Transverse colon (tissue), 4 donors: ENCODE data around the gene TCP11. TPM values are rescaled to one million over a fixed set of nuclear protein-coding genes. Genes with fewer than 3 reads are reported as not detected.

Experiments
- DNase-seq: peaks from one replicate; pipeline ENCODE4 v3.0.0-alpha.2; 2019
- H3K27ac ChIP-seq, 4 donors: fragments of 200-600 bp; sonication (generic); 2 replicates each; pipeline ENCODE4 v1.5.1; 2016 to 2018; ENCODE audit warnings: inconsistent platforms in 4 of 4
- H3K27me3 ChIP-seq: fragments of 200-600 bp; sonication (generic); 2 replicates; pipeline ENCODE4 v1.5.1; 2017; ENCODE audit warnings: inconsistent platforms
- H3K36me3 ChIP-seq, 4 donors: fragments of 200-600 bp; sonication (generic); 2 replicates each; pipeline ENCODE4 v1.5.1; 2017 to 2019; ENCODE audit warnings: inconsistent platforms in 4 of 4
- H3K4me1 ChIP-seq, 4 donors: fragments of 200-600 bp; sonication (generic); 2 replicates each; pipeline ENCODE4 v1.5.1; 2017 to 2020; ENCODE audit warnings: inconsistent platforms in 4 of 4
- H3K4me3 ChIP-seq, 4 donors: fragments of 200-600 bp; sonication (generic); 1 replicate in 1 of 4; 2 replicates in 3 of 4; pipeline versions ENCODE4 v1.5.1 to v1.6.1; 2017 to 2019; ENCODE audit warnings: inconsistent platforms in 4 of 4
- H3K9me3 ChIP-seq, 2 donors: fragments of 200-600 bp; sonication (generic); 2 replicates each; pipeline ENCODE4 v1.5.1; 2017 to 2019; ENCODE audit warnings: inconsistent platforms in 2 of 2
- EP300 ChIP-seq: sonication (generic); formaldehyde crosslinking; IDR thresholded peaks from one replicate; pipeline ENCODE4 v1.6.1; 2017; ENCODE audit warnings: antibody characterized with exemption, low read depth
- POLR2A ChIP-seq: fragments of 450-650 bp; IDR thresholded peaks from one replicate; pipeline ENCODE4 v1.6.1; 2016; ENCODE audit warnings: antibody characterized with exemption, mild to moderate bottlenecking, moderate library complexity
- POLR2AphosphoS5 ChIP-seq, 3 donors: sonication (generic); formaldehyde crosslinking; IDR thresholded peaks; one replicate each; pipeline ENCODE4 v1.6.1; 2016; ENCODE audit warnings: antibody characterized with exemption in 3 of 3
- WGBS, 2 donors: methylation state at CpG; one replicate each; pipeline ENCODE4 v1.1.5; 2018; ENCODE audit warnings: low coverage in 1 of 2; 5-methylcytosine and 5-hydroxymethylcytosine counted together
- in situ Hi-C, 4 donors: fragments of 200-750 bp; cut with MboI; loops; one replicate each; pipeline versions ENCODE4 v1.15.0 to v1.15.1; 2017; ENCODE audit warnings: low sequenced_read_pairs in 3 of 4, low pct_ligation_motif_present in 1 of 4, low pct_unique_long_range_greater_than_20kb in 1 of 4
- intact Hi-C: fragments of 100-400 bp; cut with DNase I; formaldehyde crosslinking; loops from one replicate; pipeline ENCODE4 v1.15.1; 2023; ENCODE audit warnings: low total_unique reads
- total RNA-seq, 4 donors: library from RNA; depleted of rRNA; stranded (reverse); fragments of >200 nt; gene quantifications; one replicate each; pipeline ENCODE4 v1.1.0, GENCODE V29; 2016
- TF ChIP-seq, protein P1 (sequence below), 5 experiments: fragments of 200-600 bp in 3 of 5; fragments of 450-650 bp in 2 of 5; sonication (generic) in 3 of 5; IDR thresholded peaks; 1 replicate in 2 of 5; 2 replicates in 3 of 5; pipeline ENCODE4 v1.5.1; 2016 to 2017; ENCODE audit warnings: antibody characterized with exemption in 5 of 5, inconsistent platforms in 3 of 5, mild to moderate bottlenecking in 2 of 5, moderate library complexity in 1 of 5

Gene TCP11
- total RNA-seq, 4 donors from 2014 or later, result 0.96 TPM; not detected in 3

DNA sequence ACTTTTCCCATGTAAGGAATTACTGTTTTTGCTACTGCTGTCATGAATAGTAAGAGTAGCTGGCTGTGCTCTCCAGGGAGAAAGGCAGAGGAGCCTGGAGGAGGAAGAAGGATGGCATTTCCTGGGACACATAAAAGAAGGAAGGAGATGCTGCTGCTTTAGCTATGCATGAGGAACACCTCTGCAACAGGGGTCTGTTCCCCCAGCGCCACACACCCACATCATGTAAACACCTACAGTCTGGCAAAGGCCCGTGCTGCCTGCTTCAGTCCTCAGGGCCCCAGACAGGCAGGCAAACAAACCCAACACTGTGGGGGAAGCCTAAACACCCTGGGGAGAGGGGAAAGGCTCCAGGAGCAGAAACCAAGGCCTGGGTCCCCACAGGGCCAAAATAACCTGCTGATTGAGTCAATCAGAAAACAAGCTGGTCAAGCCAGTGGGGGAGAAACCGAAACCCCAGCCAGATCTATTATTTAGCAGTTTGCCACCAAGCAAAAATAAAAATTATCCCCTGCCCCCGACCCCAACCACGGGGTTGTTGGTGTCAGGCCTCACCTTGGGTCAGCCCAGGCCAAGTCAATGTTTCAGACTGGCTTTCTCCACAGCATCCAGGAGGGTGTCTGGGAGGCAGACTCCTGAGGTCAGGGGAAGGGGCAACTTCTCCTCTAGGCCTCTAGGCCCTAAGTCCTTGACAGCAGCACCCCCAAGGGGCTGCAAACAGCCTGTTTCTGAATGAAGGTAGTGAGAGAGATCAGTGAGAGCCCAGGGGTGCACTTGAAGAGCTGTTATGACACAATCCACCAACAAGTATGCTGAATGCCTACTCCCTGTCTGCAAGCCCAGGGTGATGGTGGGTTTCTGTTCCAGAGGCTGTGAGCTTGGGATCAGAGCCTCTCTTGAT is 38.0 kb upstream of the TCP11 start:
- intact Hi-C loops (no loop called here), in situ Hi-C loops (no loop called here)
- Histone ChIP-seq H3K36me3 (no peaks in the 10 kb centered on the region), H3K4me3 (no peak overlapping the region), H3K9me3 (no peaks in the 10 kb centered on the region), H3K27ac (no peak overlapping the region), H3K4me1 (peaks cover 5 to 14% (median 9%) of the 10 kb centered on the region in 4 donors), H3K27me3 (no peaks in the 10 kb centered on the region)
- no peak for DNase-seq
- WGBS, 2 donors, result 73% methylated on average over 5 of the region's 5 CpGs; no CpG with 5 or more reads in 1 of the 2 donors
- no peak for TF ChIP-seq EP300
- TF ChIP-seq POLR2AphosphoS5 (IDR thresholded peaks at IDR 0.05), result no peak

DNA sequence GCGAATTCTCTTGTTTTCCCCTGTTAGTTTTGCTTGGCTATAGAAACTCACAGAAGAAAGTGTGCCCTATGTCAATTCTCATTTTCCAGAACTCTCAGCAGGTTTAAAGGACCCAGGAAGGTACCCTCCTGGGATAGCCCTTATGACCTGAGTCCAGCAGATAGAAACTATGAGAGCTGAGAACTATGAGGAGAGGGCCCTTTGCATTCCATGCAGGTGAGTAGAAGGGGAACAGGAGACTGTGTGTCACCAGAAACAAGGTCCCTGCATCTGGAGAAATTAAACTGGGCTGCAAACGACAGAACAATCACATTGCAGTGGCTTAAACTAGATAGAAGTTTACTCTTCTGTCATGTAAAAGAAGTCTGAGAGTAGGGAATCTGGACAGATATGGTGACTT is 36.9 kb upstream of the TCP11 start:
- TF ChIP-seq POLR2A (no peak), EP300 (no peak)
- in situ Hi-C loops, result no loop called here
- no peaks in the 10 kb centered on the region for H3K27me3 ChIP-seq
- no peaks in the 10 kb centered on the region for H3K36me3 ChIP-seq
- DNase-seq, result no peak
- WGBS, 2 donors, result 91 to 97% methylated on average over 2 of the region's 2 CpGs
- no peak overlapping the region for H3K27ac ChIP-seq
- intact Hi-C loops, result no loop called here
- peaks cover 5 to 14% (median 9%) of the 10 kb centered on the region in 4 donors for H3K4me1 ChIP-seq
- H3K9me3 ChIP-seq, result no peaks in the 10 kb centered on the region
- H3K4me3 ChIP-seq, result no peak overlapping the region

DNA sequence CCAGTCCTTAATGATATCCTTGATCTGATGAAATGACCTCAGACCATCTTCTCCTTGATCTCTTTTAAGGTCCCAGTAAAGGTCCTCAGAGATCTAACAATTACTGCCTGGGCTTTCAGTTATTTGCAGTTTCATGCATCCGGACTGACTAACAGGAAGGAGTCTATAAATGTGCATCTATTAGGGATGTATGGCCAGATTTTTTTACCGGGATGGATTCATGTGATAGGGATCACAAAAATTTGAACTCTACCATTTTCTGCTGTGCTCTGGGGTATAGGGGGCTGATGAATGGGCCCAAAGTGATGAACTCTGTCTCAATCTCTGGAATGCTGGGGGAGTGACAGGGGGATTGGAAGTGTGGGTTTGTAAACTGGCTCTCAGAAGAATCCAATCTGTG is 36.5 kb upstream of the TCP11 start:
- DNase-seq, result no peak
- 93% methylated on average over 2 of the region's 2 CpGs; no CpG with 5 or more reads in 1 of the 2 donors for WGBS, 2 donors
- H3K27me3 ChIP-seq, result no peaks in the 10 kb centered on the region
- H3K9me3 ChIP-seq, result no peaks in the 10 kb centered on the region
- in situ Hi-C loops (no loop called here), intact Hi-C loops (no loop called here)
- no peak overlapping the region for H3K4me3 ChIP-seq
- no peak overlapping the region for H3K27ac ChIP-seq
- no peak for TF ChIP-seq EP300
- no peak for TF ChIP-seq POLR2AphosphoS5 (IDR thresholded peaks at IDR 0.05)
- TF ChIP-seq, protein P1, sequence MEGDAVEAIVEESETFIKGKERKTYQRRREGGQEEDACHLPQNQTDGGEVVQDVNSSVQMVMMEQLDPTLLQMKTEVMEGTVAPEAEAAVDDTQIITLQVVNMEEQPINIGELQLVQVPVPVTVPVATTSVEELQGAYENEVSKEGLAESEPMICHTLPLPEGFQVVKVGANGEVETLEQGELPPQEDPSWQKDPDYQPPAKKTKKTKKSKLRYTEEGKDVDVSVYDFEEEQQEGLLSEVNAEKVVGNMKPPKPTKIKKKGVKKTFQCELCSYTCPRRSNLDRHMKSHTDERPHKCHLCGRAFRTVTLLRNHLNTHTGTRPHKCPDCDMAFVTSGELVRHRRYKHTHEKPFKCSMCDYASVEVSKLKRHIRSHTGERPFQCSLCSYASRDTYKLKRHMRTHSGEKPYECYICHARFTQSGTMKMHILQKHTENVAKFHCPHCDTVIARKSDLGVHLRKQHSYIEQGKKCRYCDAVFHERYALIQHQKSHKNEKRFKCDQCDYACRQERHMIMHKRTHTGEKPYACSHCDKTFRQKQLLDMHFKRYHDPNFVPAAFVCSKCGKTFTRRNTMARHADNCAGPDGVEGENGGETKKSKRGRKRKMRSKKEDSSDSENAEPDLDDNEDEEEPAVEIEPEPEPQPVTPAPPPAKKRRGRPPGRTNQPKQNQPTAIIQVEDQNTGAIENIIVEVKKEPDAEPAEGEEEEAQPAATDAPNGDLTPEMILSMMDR (IDR thresholded peaks at IDR 0.05), result no peak
- no peak for TF ChIP-seq POLR2A
- H3K36me3 ChIP-seq, result no peaks in the 10 kb centered on the region
- H3K4me1 ChIP-seq, result peaks cover 5 to 14% (median 9%) of the 10 kb centered on the region in 4 donors

DNA sequence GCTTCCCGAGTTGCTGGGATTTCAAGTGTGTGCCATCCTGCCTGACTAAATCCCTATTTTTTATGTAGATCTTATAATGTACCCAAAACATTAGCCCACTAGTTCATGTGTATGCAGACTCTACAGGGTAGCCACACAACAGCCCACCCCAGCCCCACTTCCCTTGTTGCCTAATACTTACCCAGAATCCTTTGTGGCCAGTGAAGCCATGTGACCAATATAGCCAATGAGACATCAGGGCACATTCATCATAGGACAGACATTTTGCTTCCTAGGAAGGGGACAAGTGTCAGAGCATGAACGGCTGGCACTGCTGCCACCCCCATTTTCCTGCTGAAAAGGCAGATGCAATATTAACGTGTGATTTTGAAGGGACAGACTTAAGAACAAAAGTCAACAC is 36.0 kb upstream of the TCP11 start:
- no peak for DNase-seq
- Histone ChIP-seq H3K27me3 (no peaks in the 10 kb centered on the region), H3K4me3 (no peak overlapping the region), H3K4me1 (peaks cover 4 to 12% (median 8%) of the 10 kb centered on the region in 4 donors), H3K9me3 (no peaks in the 10 kb centered on the region), H3K27ac (no peak overlapping the region), H3K36me3 (no peaks in the 10 kb centered on the region)
- TF ChIP-seq POLR2A (no peak), POLR2AphosphoS5 (IDR thresholded peaks at IDR 0.05) (no peak), EP300 (no peak)
- TF ChIP-seq, protein P1 (IDR thresholded peaks at IDR 0.05), result no peak
- in situ Hi-C loops, result no loop called here
- intact Hi-C loops, result no loop called here
- 71 to 82% methylated on average over 3 of the region's 3 CpGs for WGBS, 2 donors

DNA sequence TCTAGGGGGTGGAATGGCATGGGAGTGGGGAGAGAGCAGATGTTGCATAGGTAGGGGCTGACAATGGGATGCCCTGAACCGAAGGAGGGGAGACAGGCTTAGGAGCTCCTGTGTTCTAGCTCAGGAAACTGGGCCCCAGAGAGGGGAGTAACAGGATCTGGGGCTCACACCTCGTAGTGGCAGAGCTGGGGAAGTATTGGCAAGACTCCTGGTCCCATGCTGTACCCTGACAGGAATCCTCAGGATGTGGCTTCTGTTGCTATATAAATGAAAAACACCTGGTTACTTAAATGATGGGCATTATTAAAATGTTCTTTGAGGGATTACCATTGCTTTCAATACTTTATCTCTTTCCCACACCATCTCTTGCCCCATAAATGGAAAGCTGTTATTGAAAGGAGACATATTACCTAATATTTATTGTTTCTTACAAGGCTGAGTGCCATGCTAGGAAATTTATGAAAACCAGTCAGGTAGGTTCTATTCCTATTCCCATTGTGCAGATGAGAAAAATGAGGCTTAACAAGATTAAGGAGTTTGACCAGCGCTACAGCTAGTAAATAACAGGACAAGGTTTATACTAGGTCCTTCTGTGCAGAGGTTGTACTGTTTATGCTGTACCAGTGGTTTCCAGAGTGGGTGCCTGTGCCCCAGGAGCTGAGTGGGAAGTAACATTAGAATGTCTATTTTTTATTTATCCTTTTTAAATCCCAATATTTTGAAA is 35.3 kb upstream of the TCP11 start:
- H3K4me3 ChIP-seq, result no peak overlapping the region
- no peaks in the 10 kb centered on the region for H3K9me3 ChIP-seq
- TF ChIP-seq POLR2A (no peak), EP300 (no peak)
- no peak overlapping the region for H3K27ac ChIP-seq
- H3K27me3 ChIP-seq, result no peaks in the 10 kb centered on the region
- no peak for DNase-seq
- no peaks in the 10 kb centered on the region for H3K36me3 ChIP-seq
- peaks cover 0 to 5% (median 1%) of the 10 kb centered on the region in 4 donors for H3K4me1 ChIP-seq
- in situ Hi-C loops (no loop called here), intact Hi-C loops (no loop called here)
- WGBS, 2 donors, result 74 to 76% methylated on average over 3 of the region's 3 CpGs
